ENCODE results near the gene RXFP4. TPM values are rescaled to one million over a fixed set of nuclear protein-coding genes. Genes with fewer than 3 reads are reported as not detected.
A peak's percentile ranks its signal among the peaks of the same experiment; 100 is the strongest.

The RXFP4 gene
- polyA plus RNA-seq, 1 of the 3 experiments (the other 2 are of a cell fraction) = not detected

DNA sequence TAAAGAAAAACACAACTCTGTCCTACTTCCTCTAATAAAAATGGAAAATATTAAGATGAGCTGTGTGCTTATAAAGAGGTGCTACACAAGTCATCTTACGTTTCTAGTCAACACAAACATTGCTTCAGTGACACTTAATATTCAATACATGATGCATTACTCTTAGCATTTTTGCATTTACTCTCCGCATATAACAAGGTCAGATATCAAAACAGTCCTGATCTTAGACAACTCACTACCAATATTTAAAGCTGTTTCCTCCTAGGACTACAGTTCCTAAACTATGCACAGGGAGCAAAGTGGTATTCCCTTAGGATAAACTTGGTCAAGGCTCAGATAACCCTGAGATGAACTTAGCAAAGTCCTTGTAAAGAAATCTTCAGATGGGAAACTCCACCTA, 42.5 kb upstream of the RXFP4 start:
- TF ChIP-seq SIN3A (IDR thresholded peaks at IDR 0.05; ENCODE audit: borderline replicate concordance, low read depth, low read length) = no peak
- no peak for TF ChIP-seq ELF1 (IDR thresholded peaks at IDR 0.05)
- TF ChIP-seq, protein P1, sequence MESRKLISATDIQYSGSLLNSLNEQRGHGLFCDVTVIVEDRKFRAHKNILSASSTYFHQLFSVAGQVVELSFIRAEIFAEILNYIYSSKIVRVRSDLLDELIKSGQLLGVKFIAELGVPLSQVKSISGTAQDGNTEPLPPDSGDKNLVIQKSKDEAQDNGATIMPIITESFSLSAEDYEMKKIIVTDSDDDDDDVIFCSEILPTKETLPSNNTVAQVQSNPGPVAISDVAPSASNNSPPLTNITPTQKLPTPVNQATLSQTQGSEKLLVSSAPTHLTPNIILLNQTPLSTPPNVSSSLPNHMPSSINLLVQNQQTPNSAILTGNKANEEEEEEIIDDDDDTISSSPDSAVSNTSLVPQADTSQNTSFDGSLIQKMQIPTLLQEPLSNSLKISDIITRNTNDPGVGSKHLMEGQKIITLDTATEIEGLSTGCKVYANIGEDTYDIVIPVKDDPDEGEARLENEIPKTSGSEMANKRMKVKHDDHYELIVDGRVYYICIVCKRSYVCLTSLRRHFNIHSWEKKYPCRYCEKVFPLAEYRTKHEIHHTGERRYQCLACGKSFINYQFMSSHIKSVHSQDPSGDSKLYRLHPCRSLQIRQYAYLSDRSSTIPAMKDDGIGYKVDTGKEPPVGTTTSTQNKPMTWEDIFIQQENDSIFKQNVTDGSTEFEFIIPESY (IDR thresholded peaks at IDR 0.05; ENCODE audit: borderline replicate concordance, low read depth) = no peak
- no peak for TF ChIP-seq RCOR1 (IDR thresholded peaks at IDR 0.05; ENCODE audit: low read length)
- TF ChIP-seq YY1 (IDR thresholded peaks at IDR 0.05; ENCODE audit: low read depth) = no peak
- no peak for TF ChIP-seq FOSL2 (IDR thresholded peaks at IDR 0.05; ENCODE audit: borderline replicate concordance, low read depth)
- no peak for TF ChIP-seq MAX (IDR thresholded peaks at IDR 0.05; ENCODE audit: low read depth)
- no peak for TF ChIP-seq REST (IDR thresholded peaks at IDR 0.05; ENCODE audit: low read depth, low read length)
- no peak for TF ChIP-seq MXI1 (IDR thresholded peaks at IDR 0.05; ENCODE audit: low read depth, low read length)
- no peak for TF ChIP-seq SMC3 (IDR thresholded peaks at IDR 0.05; ENCODE audit: low read depth, low read length)
- TF ChIP-seq CHD2 (IDR thresholded peaks at IDR 0.05; ENCODE audit: low read length, partially characterized antibody) = no peak
- no peak for TF ChIP-seq FOXJ3 (CRISPR knock-in tag; IDR thresholded peaks at IDR 0.05)
- TF ChIP-seq EP300 (IDR thresholded peaks at IDR 0.05; ENCODE audit: borderline replicate concordance in 1 of 2, low read depth in 1 of 2, low read length in 1 of 2) = no peak
- Histone ChIP-seq H3K36me3 (replicated peaks in 1 of 2; ENCODE audit: control insufficient read depth in 1 of 2, insufficient read depth in 2 of 2, low read length in 1 of 2) (peaks cover 25 to 69% of the 10 kb centered on the region in 2 experiments), H3K9me3 (no peaks in the 10 kb centered on the region), H3K4me1 (ENCODE audit: control insufficient read depth in 1 of 2, insufficient read depth in 2 of 2, low read depth in 1 of 2, low read length in 1 of 2) (peaks cover 3 to 7% of the 10 kb centered on the region in 2 experiments; a peak in 3 of 4 replicates), H3F3A (replicated peaks; ENCODE audit: insufficient read depth) (peaks cover 28% of the 10 kb centered on the region), H3K4me2 (no peak overlapping the region), H3K9ac (no peak overlapping the region), H4K20me1 (ENCODE audit: insufficient read depth) (no peaks in the 10 kb centered on the region), H2AFZ (ENCODE audit: low read depth) (no peak overlapping the region), H3K4me3 (ENCODE audit: low read depth in 2 of 2, low read length in 1 of 2) (no peak overlapping the region), H3K27ac (ENCODE audit: low read depth in 2 of 2, low read length in 1 of 2) (peak overlapping the region in 1 of 2 experiments; percentile 6; a peak in 2 of 4 replicates), H3K27me3 (ENCODE audit: insufficient read depth) (no peaks in the 10 kb centered on the region), H3K79me2 (ENCODE audit: insufficient read depth) (peaks cover 7% of the 10 kb centered on the region; the same call in 1 of the 2 replicates), H3K9me2 (no peaks in the 10 kb centered on the region)
- CTCF ChIA-PET = interaction anchor here (0.7 to 1.2 kb wide), 4 partner anchors 8 to 85 kb away, joined by 3 read pairs; no protein-coding TSS in a partner anchor
- POLR2A ChIA-PET = interaction anchor here (1.5 kb wide), 1 partner anchor 42 kb away, joined by 3 read pairs; the partner anchor contains the start of gene GON4L
- WGBS (ENCODE audit: low lambda C conversion rate) = 93% methylated on average over 2 of the region's 2 CpGs
- DNase-seq = no peak
